GF-D8 (cell line): ENCODE data around the gene ATRN.
A peak's percentile ranks its signal among the peaks of the same experiment; 100 is the strongest.
"Not testable (repeated sequence)": the region's sequence is repeated elsewhere in the genome, so short reads cannot be mapped to it uniquely, and the experiment has no call there.

Source experiments
- DNase-seq: peaks from one replicate; lab custom pipeline; 2025; lab: John Stamatoyannopoulos, UW

The ATRN gene

GRCh38 chr20:3470627-3471396, at the start of gene ATRN:
Gene ATRN, plus strand, starts transcription at chr20:3471018. Its CDS starts 90 bp downstream, at chr20:3471108.
- peak; percentile 59 for DNase-seq

DNA sequence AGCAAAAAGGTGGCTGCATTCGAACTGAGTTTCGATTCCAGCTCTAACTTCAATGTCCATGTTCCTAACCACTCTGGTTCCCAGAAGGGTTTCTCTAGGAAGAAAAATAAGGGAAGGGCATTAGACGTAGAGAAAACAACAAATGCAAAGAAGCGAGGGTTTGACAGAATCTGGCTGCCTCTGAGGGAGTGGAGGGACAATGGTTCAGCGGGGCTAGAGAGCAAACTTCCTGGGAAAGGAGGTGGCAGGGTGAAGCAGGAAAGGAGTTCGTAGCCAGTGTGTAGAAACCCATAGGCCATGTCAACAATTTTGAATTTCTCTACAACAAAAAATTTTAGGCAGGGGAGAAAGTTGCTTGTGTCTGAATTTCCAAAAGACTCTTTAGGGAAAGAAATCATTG, 48.8 kb upstream of the ATRN start:
- no peak for DNase-seq

- no peak for DNase-seq
Measured at GRCh38 chr20:3423126-3423525, 47.7 kb upstream of the ATRN start.

DNA sequence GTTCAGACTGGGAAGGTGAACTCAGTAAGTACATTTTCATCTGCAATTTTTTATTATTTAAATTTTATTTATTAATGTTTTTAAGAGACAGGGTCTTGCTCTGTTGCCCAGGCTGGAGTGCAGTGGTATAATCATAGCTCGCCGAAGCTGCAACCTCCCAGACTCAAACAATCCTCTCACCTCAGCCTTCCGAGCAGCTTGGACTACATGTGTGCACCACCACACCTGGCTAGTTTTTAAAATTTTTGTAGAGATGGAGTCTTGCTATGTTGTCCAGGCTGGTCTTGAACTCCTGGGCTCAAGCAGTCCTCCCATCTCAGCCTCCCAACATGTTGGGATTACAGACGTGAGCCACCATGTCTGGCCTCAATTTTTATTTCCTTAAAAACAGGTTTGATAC, 44.1 kb upstream of the ATRN start:
- DNase-seq: not testable (repeated sequence)

DNA sequence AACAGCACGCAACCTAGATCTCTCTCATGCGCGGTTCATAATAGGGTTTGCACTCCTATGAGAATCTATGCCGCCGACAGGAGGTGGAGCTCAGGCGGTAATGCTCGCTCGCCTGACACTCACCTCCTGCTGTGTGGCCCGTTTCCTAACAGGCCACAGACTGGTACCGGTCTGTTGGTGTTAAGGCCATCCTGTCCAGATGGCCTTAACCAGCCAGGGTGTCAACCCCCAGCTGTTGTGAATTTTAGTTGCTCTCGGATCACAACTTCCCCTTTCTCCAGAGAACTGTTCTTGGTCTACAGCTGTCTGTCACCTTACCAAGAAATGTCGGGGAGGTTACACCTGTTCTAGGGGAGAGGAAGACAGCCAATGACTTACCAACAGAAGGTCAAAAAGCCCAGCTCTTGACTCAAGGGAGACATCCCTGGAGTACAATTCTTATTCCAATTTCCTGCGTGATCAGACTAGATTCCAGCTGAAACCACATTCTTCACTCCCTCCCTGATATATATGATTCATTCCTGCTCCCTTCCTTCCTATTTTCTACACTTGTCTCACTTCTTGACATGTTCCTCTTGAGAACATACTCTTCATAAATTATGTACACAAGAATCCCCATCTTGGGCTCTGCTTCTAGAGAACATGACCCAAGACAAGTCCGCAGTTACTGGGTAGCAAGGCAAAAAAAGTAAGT, 40.3 kb upstream of the ATRN start:
- DNase-seq: peak; percentile 76

DNA sequence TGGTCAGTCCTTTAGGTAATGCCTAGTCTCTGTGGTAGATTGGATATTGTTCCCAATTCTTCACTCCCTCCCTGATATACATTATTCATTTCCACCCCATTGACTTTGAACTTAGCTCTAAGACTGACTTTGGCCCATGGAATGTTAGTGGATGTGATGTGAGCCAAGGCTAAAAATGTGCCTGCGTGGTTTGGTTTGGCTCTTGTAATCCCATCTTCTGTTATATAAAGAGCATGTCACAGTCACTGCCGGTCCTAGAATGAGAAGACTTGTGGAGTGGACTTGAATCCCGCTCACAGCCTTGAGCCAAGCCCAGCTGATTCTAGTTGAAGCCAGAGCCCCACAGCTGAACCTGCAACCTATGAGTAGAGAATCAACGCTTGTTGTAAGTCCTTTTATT, 39.7 kb upstream of the ATRN start:
- no peak for DNase-seq

GRCh38 chr20:3432844-3433243, 38.0 kb upstream of the ATRN start:
- DNase-seq: no peak

- no peak for DNase-seq
Measured at GRCh38 chr20:3433744-3434143, 37.1 kb upstream of the ATRN start.

- no peak for DNase-seq
Measured at GRCh38 chr20:3434232-3434631, 36.6 kb upstream of the ATRN start.

DNA sequence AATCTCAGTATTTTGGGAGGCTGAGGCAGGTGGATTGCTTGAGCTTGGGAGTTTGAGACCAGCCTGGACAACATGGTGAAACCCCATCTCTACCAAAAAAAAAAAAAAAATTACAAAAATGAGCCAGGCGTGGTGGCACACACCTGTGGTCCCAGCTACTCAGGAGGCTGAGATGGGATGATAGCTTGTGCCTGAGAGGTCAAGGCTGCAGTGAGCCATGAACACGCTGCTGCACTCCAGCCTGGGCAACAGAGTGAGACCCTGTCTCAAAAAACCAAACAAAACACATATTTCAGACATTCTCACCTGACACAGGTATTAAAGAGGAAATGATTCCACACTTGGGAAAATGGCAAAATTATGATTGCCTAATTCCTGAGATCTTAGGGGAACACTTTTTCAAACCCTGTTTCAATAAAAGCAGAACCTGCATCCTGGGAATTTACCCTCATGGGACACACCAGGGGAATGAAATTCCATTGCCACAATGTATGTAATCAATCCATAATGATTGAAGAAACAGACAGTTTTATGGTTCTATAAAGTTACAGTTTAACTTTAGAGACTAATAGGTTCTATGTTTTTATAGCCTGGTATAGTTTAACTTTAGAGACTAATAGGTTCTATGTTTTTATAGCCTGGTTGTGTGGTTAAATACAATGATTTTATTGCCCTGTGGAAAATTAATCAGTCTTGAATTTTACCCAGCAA, 33.8 kb upstream of the ATRN start:
- DNase-seq: no peak

DNA sequence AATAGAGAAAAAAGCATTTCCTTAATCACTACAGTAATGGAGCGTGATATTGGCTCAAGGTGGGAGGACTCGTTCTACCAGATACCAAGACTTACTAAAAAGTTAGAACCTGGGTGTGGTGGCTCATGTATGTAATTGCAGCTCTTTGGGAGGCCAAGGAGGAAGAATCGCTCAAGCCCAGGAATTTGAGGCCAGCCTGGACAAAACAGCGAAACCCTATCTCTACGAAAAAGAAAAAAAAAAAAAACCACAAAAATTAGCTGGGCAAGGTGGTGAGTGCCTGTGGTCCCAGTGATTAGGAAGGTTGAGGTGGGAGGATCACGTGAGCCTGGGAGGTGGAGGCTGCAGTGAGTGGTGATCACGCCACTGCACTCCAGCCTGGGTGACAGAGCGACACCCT, 24.0 kb upstream of the ATRN start:
- DNase-seq: no peak

GRCh38 chr20:3447321-3447720, 23.5 kb upstream of the ATRN start:
- no peak for DNase-seq

DNA sequence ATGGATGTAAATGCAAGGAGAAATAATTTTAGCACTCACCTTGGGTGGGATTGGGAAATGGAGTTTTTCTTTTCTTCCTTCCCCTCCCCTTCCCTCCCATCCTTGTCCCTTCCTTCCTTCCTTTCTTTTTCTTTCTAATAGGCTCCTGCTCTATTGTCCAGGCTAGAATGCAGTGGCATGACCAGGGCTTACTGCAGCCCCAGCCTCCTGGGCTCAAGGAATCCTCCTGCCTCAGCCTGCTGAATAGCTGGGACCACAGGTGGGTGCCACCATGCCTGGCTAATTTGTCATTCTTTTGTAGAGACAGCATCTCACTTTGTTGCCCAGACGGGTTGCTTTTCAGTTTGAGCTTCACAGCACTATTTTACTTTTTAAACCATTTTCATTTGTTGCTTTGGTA, 21.5 kb upstream of the ATRN start:
- no peak for DNase-seq

- no peak for DNase-seq
Measured at GRCh38 chr20:3452136-3452535, 18.7 kb upstream of the ATRN start.

DNA sequence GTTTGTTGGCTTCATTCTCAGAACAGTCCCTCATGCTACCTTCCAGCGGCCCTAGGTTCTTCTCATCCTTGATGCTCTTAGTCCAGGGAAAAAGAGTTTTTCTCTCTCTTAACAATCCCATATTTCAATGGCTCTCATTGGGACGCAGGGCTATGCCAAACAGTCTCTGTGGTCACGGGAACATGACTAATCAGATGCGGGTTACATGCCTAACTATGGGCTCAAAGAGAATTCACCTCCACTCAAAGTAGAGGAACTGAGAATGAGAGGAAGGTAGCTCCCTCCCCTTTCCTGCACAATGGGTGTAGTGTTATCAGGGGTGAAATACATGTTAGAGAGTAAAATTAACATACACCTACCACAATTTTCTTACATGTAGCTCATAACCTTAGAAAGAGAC, 18.1 kb upstream of the ATRN start:
- DNase-seq: no peak

DNA sequence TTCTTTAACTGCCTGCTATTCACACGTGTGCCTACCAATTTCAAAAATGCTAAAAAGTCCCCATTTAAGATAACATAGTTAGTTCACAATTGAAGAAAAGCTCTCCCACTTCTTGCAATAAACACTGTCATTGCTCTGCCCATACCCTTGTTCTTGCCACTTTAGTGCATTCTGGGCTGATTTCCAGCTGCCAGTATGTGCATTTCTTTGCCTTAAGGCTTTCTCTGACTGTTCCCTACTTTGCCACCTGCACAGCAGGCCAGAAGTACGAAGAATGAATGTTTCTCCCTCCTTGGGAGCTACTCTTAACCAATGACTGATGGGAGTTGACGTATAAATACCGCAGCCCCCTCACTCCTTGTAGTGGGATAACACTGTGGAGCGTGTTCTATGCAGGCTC, 16.0 kb upstream of the ATRN start:
- DNase-seq: no peak

DNA sequence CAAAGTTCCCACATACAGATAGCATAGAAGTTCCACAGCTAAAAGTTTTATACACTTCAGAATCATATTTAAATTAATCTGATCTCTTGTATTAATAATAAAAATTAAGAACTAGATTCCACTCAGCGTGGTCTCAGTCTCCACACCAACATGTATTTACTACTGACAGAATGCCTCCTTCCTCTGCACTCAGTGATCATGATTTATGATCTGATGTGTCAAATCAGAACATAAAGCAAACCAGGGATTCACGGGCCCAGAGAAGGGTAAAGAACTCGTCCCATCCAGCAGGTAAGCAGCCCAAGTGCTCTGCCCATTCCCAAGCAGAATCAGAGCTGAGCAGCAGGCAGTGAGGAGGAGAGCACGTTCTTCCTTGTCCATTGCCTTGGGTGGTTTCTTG, 14.2 kb upstream of the ATRN start:
- no peak for DNase-seq

DNA sequence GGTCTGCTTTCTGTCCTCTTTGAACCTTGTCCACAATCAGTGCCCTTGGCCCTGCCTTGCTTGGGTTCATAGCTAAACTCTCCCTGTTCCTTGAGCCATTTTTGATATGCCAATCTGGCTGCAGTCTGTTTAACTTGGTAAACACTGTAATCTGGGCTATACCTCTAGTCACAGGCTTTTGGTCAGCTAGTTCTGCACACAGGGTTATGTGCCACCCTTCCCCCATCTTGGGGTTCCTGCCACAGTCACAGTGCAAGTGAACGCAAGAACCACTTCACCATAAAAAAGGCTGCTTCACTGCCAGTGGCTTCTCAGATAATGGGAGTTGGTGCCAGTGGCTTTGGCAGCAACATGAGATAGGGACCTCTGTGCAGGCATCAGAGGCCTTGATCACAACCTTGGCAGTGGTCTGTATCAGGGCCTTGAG, 10.9 kb upstream of the ATRN start:
- no peak for DNase-seq

- DNase-seq: no peak
Measured at GRCh38 chr20:3461211-3461771, 9.5 kb upstream of the ATRN start.

- DNase-seq: no peak
Measured at GRCh38 chr20:3461911-3462677, 8.7 kb upstream of the ATRN start.

- no peak for DNase-seq
Measured at GRCh38 chr20:3464166-3464565, 6.7 kb upstream of the ATRN start.

DNA sequence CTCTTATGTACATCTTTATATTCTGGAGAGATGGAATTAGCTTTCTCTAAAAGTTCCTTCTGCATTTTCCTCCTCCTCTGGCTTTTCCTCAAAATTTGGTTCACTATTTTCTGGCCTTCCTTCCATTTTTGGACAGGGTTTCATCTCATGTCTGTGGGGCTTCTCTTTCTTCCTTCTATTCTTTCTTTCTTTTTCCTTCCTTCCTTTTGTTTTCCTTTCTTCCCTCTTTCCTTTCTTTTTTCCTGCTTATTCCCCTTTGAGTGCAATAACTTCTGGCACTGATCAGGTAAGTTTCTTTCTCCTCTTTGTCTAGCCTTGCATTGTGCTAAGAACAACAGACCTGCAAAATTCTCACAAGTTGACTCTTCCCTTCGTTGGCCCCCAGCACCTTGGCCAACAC, 5.5 kb upstream of the ATRN start:
- no peak for DNase-seq
